Limb (tissue), 2 donors: ENCODE data around the gene PCYOX1L.
"Not testable (repeated sequence)": the region's sequence is repeated elsewhere in the genome, so short reads cannot be mapped to it uniquely, and the experiment has no call there.

ENCODE experiments used
- DNase-seq, 2 donors: peaks; one replicate each; pipeline ENCODE4 v3.0.0-alpha.2; 2016; ENCODE audit errors: extremely low spot score in 2 of 2

Gene PCYOX1L

GRCh38 chr5:149383399-149383798, 25.6 kb downstream of the PCYOX1L start:
- no peak for DNase-seq

- DNase-seq = no peak
Measured at GRCh38 chr5:149386166-149386565, 28.3 kb downstream of the PCYOX1L start.

GRCh38 chr5:149387081-149387631, 29.3 kb downstream of the PCYOX1L start:
- no peak for DNase-seq

GRCh38 chr5:149387982-149388381, 30.1 kb downstream of the PCYOX1L start:
- no peak for DNase-seq

- DNase-seq = no peak
Measured at GRCh38 chr5:149388498-149389190, 30.8 kb downstream of the PCYOX1L start.

GRCh38 chr5:149389552-149390495, 32.0 kb downstream of the PCYOX1L start:
- DNase-seq = no peak

GRCh38 chr5:149391076-149391475, 33.2 kb downstream of the PCYOX1L start:
- DNase-seq = not testable (repeated sequence)

GRCh38 chr5:149391524-149391923, 33.7 kb downstream of the PCYOX1L start:
- no peak for DNase-seq

GRCh38 chr5:149392718-149393117, 34.9 kb downstream of the PCYOX1L start:
- DNase-seq = no peak

- not testable (repeated sequence) for DNase-seq
Measured at GRCh38 chr5:149394996-149395395, 37.1 kb downstream of the PCYOX1L start.

- DNase-seq = no peak
Measured at GRCh38 chr5:149397530-149397929, 39.7 kb downstream of the PCYOX1L start.

- DNase-seq = not testable (repeated sequence)
Measured at GRCh38 chr5:149398747-149399266, 41.0 kb downstream of the PCYOX1L start.

GRCh38 chr5:149399775-149400174, 41.9 kb downstream of the PCYOX1L start:
- DNase-seq = no peak

GRCh38 chr5:149400304-149400703, 42.5 kb downstream of the PCYOX1L start:
- DNase-seq = no peak

- DNase-seq = no peak
Measured at GRCh38 chr5:149401051-149401450, 43.2 kb downstream of the PCYOX1L start.

- no peak for DNase-seq
Measured at GRCh38 chr5:149402291-149402690, 44.4 kb downstream of the PCYOX1L start.

GRCh38 chr5:149403923-149404745, 46.3 kb downstream of the PCYOX1L start:
- no peak for DNase-seq

GRCh38 chr5:149404746-149405549, 47.1 kb downstream of the PCYOX1L start:
- DNase-seq = no peak

- no peak for DNase-seq
Measured at GRCh38 chr5:149405550-149406202, 47.8 kb downstream of the PCYOX1L start.
